SHP77 treated with DMSO at 0.1 percent for 48 hours (cell line): ENCODE data around the gene SLC39A13.

Experiments
- DNase-seq: peaks from one replicate; lab custom pipeline; 2025; lab: John Stamatoyannopoulos, UW

Gene SLC39A13

GRCh38 chr11:47453365-47453764, 45.0 kb downstream of the SLC39A13 start:
- DNase-seq, result no peak

GRCh38 chr11:47454258-47454671, 45.9 kb downstream of the SLC39A13 start:
- DNase-seq, result peak; percentile 46

- no peak for DNase-seq
Observed at GRCh38 chr11:47460571-47461235, 52.3 kb downstream of the SLC39A13 start.

GRCh38 chr11:47461876-47462275, 53.5 kb downstream of the SLC39A13 start:
- no peak for DNase-seq

GRCh38 chr11:47464483-47464882, 56.1 kb downstream of the SLC39A13 start:
- no peak for DNase-seq
